CD14-positive monocyte (primary cell): ENCODE data around the gene HYOU1. TPM values are rescaled to one million over a fixed set of nuclear protein-coding genes. Genes with fewer than 3 reads are reported as not detected.
A peak's percentile ranks its signal among the peaks of the same experiment; 100 is the strongest.

Experiments used
- DNase-seq, 3 donors: peaks; one replicate each; pipeline ENCODE4 v3.0.0-alpha.2; 2011 to 2022
- H2AFZ ChIP-seq: 2 replicates; pipeline ENCODE4 v1.6.0; 2012; ENCODE audit warnings: mild to moderate bottlenecking, low read depth, low read length, inconsistent platforms; ENCODE audit not compliant: insufficient read depth, poor library complexity, severe bottlenecking
- H3K27ac ChIP-seq, 2 donors: 1 replicate in 1 of 2; 2 replicates in 1 of 2; pipeline ENCODE4 v1.5.1; 2012 to 2013; ENCODE audit warnings: low read length in 2 of 2, control low read depth in 1 of 2, inconsistent platforms in 1 of 2, low read depth in 1 of 2, mild to moderate bottlenecking in 1 of 2
- H3K27me3 ChIP-seq, 2 donors: one replicate each; pipeline versions ENCODE4 v1.6.0 to v1.6.1; 2011 to 2013; ENCODE audit warnings: low read length in 2 of 2; ENCODE audit not compliant: control insufficient read depth in 2 of 2, insufficient read depth in 2 of 2
- H3K36me3 ChIP-seq, 2 donors: replicated peaks in 1 of 2; 1 replicate in 1 of 2; 2 replicates in 1 of 2; pipeline versions ENCODE4 v1.5.1 to v1.6.1; 2012 to 2013; ENCODE audit warnings: low read length in 2 of 2, control low read depth in 1 of 2, inconsistent platforms in 1 of 2, mild to moderate bottlenecking in 1 of 2; ENCODE audit not compliant: insufficient read depth in 2 of 2, control insufficient read depth in 1 of 2
- H3K4me1 ChIP-seq, 2 donors: 1 replicate in 1 of 2; 2 replicates in 1 of 2; pipeline versions ENCODE4 v1.5.1 to v1.6.1; 2012 to 2013; ENCODE audit warnings: low read length in 2 of 2, control low read depth in 1 of 2, inconsistent platforms in 1 of 2, mild to moderate bottlenecking in 1 of 2, moderate library complexity in 1 of 2; ENCODE audit not compliant: insufficient read depth in 2 of 2, control insufficient read depth in 1 of 2
- H3K4me2 ChIP-seq: replicated peaks from 2 replicates; pipeline ENCODE3; 2012; ENCODE audit warnings: low read length, moderate library complexity, mild to moderate bottlenecking; ENCODE audit not compliant: poor library complexity, severe bottlenecking; ENCODE audit errors: extremely low read depth
- H3K4me3 ChIP-seq, 3 experiments: fragments of 200-600 bp in 1 of 3; sonication (generic) in 1 of 3; replicated peaks in 1 of 3; 1 replicate in 2 of 3; 2 replicates in 1 of 3; pipeline ENCODE4 v1.5.1; 2011 to 2013; ENCODE audit warnings: low read length in 3 of 3, mild to moderate bottlenecking in 3 of 3, control low read depth in 2 of 3, low read depth in 2 of 3, inconsistent platforms in 1 of 3, moderate library complexity in 1 of 3
- H3K79me2 ChIP-seq: 2 replicates; pipeline ENCODE4 v1.6.0; 2012; ENCODE audit warnings: mild to moderate bottlenecking, control low read depth, inconsistent platforms, low read length, moderate library complexity; ENCODE audit not compliant: insufficient read depth
- H3K9ac ChIP-seq: 2 replicates; pipeline ENCODE4 v1.6.0; 2017; ENCODE audit warnings: low read length, mild to moderate bottlenecking; ENCODE audit not compliant: insufficient read depth, poor library complexity, severe bottlenecking
- H3K9me3 ChIP-seq, 2 donors: replicated peaks in 1 of 2; 1 replicate in 1 of 2; 2 replicates in 1 of 2; pipeline versions ENCODE4 v1.5.1 to v1.6.1; 2012 to 2013; ENCODE audit warnings: low read length in 2 of 2, control low read depth in 1 of 2; ENCODE audit not compliant: control insufficient read depth in 1 of 2, insufficient read depth in 1 of 2
- H4K20me1 ChIP-seq: 2 replicates; pipeline ENCODE4 v1.6.0; 2012; ENCODE audit warnings: mild to moderate bottlenecking, low read length, control low read depth, moderate library complexity; ENCODE audit not compliant: insufficient read depth
- H3K27ac Mint-ChIP-seq, 7 donors: one replicate each; pipeline ENCODE4 v1.8.0; 2020; ENCODE audit warnings: mild to moderate bottlenecking in 7 of 7, mixed read lengths in 7 of 7, moderate library complexity in 6 of 7, inconsistent platforms in 2 of 7
- H3K27me3 Mint-ChIP-seq, 3 donors: one replicate each; pipeline ENCODE4 v1.8.0; 2021 to 2022; ENCODE audit warnings: low read depth in 3 of 3, mild to moderate bottlenecking in 3 of 3, mixed read lengths in 3 of 3, moderate library complexity in 3 of 3, inconsistent platforms in 1 of 3
- H3K36me3 Mint-ChIP-seq, 2 donors: one replicate each; pipeline ENCODE4 v1.8.0; 2020; ENCODE audit warnings: mixed read lengths in 2 of 2, inconsistent platforms in 1 of 2, mild to moderate bottlenecking in 1 of 2
- H3K4me1 Mint-ChIP-seq: one replicate; pipeline ENCODE4 v1.8.0; 2020; ENCODE audit warnings: mild to moderate bottlenecking, mixed read lengths
- H3K4me3 Mint-ChIP-seq, 2 donors: one replicate each; pipeline ENCODE4 v1.8.0; 2020; ENCODE audit warnings: mild to moderate bottlenecking in 2 of 2, mixed read lengths in 2 of 2, moderate library complexity in 1 of 2
- H3K9me3 Mint-ChIP-seq, 7 donors: one replicate each; pipeline ENCODE4 v1.8.0; 2020 to 2022; ENCODE audit warnings: mixed read lengths in 7 of 7, mild to moderate bottlenecking in 6 of 7, moderate library complexity in 6 of 7, inconsistent platforms in 2 of 7
- WGBS: methylation state at CpG from one replicate; pipeline ENCODE4 v1.1.5; 2013; ENCODE audit warnings: missing lambda C conversion rate; ENCODE audit not compliant: insufficient coverage; 5-methylcytosine and 5-hydroxymethylcytosine counted together
- intact Hi-C, 2 donors: fragments of 100-400 bp; cut with micrococcal nuclease; formaldehyde crosslinking; loops; one replicate each; pipeline versions ENCODE4 v1.15.0 to v1.15.1; 2023
- polyA plus RNA-seq, 3 donors: library from polyadenylated mRNA; depleted of rRNA in 1 of 3; unstranded in 2 of 3; stranded (reverse) in 1 of 3; fragments of 300-500 nt in 2 of 3; fragments of >200 nt in 1 of 3; fragmentation: Illumina TruSeq in 2 of 3; gene quantifications; 1 replicate in 2 of 3; 2 replicates in 1 of 3; pipeline ENCODE4 v1.2.3, GENCODE V29; 2012 to 2021
- TF ChIP-seq, protein P1 (sequence below): fragments of 200-600 bp; IDR thresholded peaks from one replicate; pipeline ENCODE4 v1.8.0; 2022; ENCODE audit warnings: antibody characterized with exemption, mild to moderate bottlenecking

The HYOU1 gene
- polyA plus RNA-seq, 3 donors: 8.4 to 34.9 (median 8.6) TPM

DNA sequence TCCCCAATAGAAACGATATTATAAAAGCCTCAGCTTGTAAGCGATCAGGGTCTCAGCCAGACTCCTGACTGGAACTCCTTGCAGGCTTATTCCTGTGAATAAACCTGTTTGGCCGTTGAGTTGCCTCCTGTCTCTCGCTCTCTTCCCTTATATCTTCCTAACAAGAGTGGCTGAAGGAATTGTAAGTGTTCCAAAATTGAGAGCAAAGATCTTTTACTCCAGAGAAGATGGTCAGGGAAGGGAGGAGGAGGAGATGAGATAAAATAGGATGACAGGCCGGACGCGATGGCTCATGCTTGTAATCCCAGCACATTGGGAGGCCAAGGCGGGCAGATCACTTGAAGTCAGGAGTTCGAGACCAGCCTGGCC, 25.1 kb downstream of the HYOU1 start:
- Histone ChIP-seq H3K4me1 (peaks cover 8 to 15% of the 10 kb centered on the region in 2 donors), H3K9me3 (no peaks in the 10 kb centered on the region), H4K20me1 (no peaks in the 10 kb centered on the region), H3K4me3 (no peak overlapping the region), H3K9ac (no peak overlapping the region), H2AFZ (peak overlapping the region; percentile 51), H3K27ac (no peak overlapping the region), H3K4me2 (no peak overlapping the region), H3K36me3 (no peaks in the 10 kb centered on the region), H3K27me3 (no peaks in the 10 kb centered on the region), H3K79me2 (peaks cover 3% of the 10 kb centered on the region)
- H3K4me3 Mint-ChIP-seq: no peak overlapping the region
- no peaks in the 10 kb centered on the region for H3K9me3 Mint-ChIP-seq
- peaks cover 0 to 2% (median 0%) of the 10 kb centered on the region in 3 donors for H3K27me3 Mint-ChIP-seq
- no peak for DNase-seq
- intact Hi-C loops: loop anchor here (2.0 to 5.0 kb wide), 2 partner anchors 25 to 35 kb away; partner anchors contain the start of genes CENATAC (in 1 of the 2) and HYOU1 (in 1 of the 2)
- H3K36me3 Mint-ChIP-seq: peaks cover 5 to 8% of the 10 kb centered on the region in 2 donors
- TF ChIP-seq, protein P1, sequence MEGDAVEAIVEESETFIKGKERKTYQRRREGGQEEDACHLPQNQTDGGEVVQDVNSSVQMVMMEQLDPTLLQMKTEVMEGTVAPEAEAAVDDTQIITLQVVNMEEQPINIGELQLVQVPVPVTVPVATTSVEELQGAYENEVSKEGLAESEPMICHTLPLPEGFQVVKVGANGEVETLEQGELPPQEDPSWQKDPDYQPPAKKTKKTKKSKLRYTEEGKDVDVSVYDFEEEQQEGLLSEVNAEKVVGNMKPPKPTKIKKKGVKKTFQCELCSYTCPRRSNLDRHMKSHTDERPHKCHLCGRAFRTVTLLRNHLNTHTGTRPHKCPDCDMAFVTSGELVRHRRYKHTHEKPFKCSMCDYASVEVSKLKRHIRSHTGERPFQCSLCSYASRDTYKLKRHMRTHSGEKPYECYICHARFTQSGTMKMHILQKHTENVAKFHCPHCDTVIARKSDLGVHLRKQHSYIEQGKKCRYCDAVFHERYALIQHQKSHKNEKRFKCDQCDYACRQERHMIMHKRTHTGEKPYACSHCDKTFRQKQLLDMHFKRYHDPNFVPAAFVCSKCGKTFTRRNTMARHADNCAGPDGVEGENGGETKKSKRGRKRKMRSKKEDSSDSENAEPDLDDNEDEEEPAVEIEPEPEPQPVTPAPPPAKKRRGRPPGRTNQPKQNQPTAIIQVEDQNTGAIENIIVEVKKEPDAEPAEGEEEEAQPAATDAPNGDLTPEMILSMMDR: no peak
- H3K4me1 Mint-ChIP-seq: peaks cover 16% of the 10 kb centered on the region
- H3K27ac Mint-ChIP-seq: no peak overlapping the region
- 100% methylated on average over 3 of the region's 9 CpGs for WGBS

DNA sequence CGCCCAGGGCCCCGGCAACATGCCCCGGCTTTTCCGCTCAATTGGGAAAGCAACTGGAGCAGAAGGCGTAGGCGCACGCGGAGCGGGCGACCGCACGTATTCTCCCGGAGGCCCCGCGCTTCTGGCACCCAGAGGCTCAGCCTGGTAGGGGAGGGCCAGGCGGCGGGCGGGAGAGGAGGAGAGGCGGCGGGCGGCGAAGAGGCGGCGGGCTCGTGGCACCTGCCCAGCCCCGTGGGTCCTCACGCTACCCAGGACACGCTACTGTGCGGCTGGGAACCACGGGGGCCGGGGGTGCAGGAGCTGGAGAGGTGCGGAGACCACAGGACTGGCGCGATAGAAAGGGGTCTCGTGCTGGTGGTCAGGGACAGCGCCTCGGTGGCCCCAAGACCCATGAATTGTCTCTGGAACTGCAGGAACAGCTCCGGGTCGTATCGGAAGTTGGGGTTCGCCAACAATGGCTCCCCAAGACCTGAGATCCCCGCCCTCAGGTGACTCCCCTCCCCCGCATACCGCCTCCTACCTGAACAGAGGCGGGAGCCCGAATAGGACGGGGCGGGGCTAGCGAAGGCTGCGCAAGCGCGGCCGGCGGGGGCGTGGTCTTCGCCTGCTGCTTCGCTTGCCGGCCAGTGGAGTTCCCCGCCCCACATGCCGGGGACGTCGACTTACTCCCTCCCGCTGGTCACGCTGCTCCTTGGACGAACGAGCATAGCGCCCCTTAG, 26.5 kb downstream of the HYOU1 start, which contains the start of gene SLC37A4:
Gene SLC37A4 (minus strand): TSS at position 549 of the 719 bp plus-strand sequence.
- no peaks in the 10 kb centered on the region for H3K27me3 Mint-ChIP-seq
- DNase-seq: peak; percentile 97 to 98 (median 97)
- H3K27ac ChIP-seq: peak within 1 kb of the TSS in 1 of 2 donors; percentile 65
- TF ChIP-seq, protein P1: peak; percentile 88
- intact Hi-C loops: loop anchor here (1.0 to 5.0 kb wide), 3 partner anchors 10 to 33 kb away; partner anchors contain the start of genes CENATAC (in 1 of the 2) and HYOU1 (in 1 of the 2)
- peaks cover 16% of the 10 kb centered on the region for H3K4me1 Mint-ChIP-seq
- peak within 1 kb of the TSS; percentile 76 to 97 (median 84) for H3K4me3 ChIP-seq
- peak within 1 kb of the TSS; percentile 99 for H3K4me2 ChIP-seq
- H3K79me2 ChIP-seq: peaks cover 3% of the 10 kb centered on the region
- H3K27me3 ChIP-seq: no peaks in the 10 kb centered on the region
- H3K27ac Mint-ChIP-seq: peak within 1 kb of the TSS in 4 of 7 donors; percentile 15 to 75 (median 44)
- H3K36me3 Mint-ChIP-seq: peaks cover 11% of the 10 kb centered on the region in 2 donors
- peak within 1 kb of the TSS; percentile 100 for H2AFZ ChIP-seq
- H3K36me3 ChIP-seq: peaks cover under 1 to 11% of the 10 kb centered on the region in 2 donors
- H3K9me3 Mint-ChIP-seq: no peaks in the 10 kb centered on the region
- peak within 1 kb of the TSS; percentile 59 for H3K9ac ChIP-seq
- H3K4me3 Mint-ChIP-seq: peak within 1 kb of the TSS; percentile 81 to 85
- H3K4me1 ChIP-seq: peaks cover 8 to 15% of the 10 kb centered on the region in 2 donors
- no peaks in the 10 kb centered on the region for H4K20me1 ChIP-seq
- no peaks in the 10 kb centered on the region for H3K9me3 ChIP-seq
- WGBS: under 1% methylated on average over 67 of the region's 67 CpGs
